ENCODE results near the gene CCDC122.
"Not testable (repeated sequence)": the region's sequence is repeated elsewhere in the genome, so short reads cannot be mapped to it uniquely, and the experiment has no call there.

Gene CCDC122

GRCh38 chr13:43850873-43851272 is 28.7 kb downstream of the CCDC122 start:
- no peak for DNase-seq (ENCODE audit: insufficient read length, low spot score)
- FAIRE-seq = no peak
- no peak for TF ChIP-seq POLR2A (IDR thresholded peaks at IDR 0.05; ENCODE audit: low read depth, low read length)
- TF ChIP-seq SPI1 (IDR thresholded peaks at IDR 0.05; ENCODE audit: low read depth, low read length) = no peak
- TF ChIP-seq POU2F2 (IDR thresholded peaks at IDR 0.05; ENCODE audit: low read depth, low read length) = no peak
- TF ChIP-seq POLR2AphosphoS5 (IDR thresholded peaks at IDR 0.05; ENCODE audit: low read depth, low read length) = no peak
- no peak for TF ChIP-seq PAX5 (IDR thresholded peaks at IDR 0.05; ENCODE audit: insufficient read depth, low read length, severe bottlenecking)
- no peak for TF ChIP-seq TAF1 (IDR thresholded peaks at IDR 0.05; ENCODE audit: low read depth, low read length)

GRCh38 chr13:43848001-43848649 is 31.4 kb downstream of the CCDC122 start:
- TF ChIP-seq POU2F2 (IDR thresholded peaks at IDR 0.05; ENCODE audit: low read depth, low read length) = no peak
- no peak for TF ChIP-seq TAF1 (IDR thresholded peaks at IDR 0.05; ENCODE audit: low read depth, low read length)
- TF ChIP-seq POLR2A (IDR thresholded peaks at IDR 0.05; ENCODE audit: low read depth, low read length) = no peak
- no peak for TF ChIP-seq SPI1 (IDR thresholded peaks at IDR 0.05; ENCODE audit: low read depth, low read length)
- no peak for DNase-seq (ENCODE audit: insufficient read length, low spot score)
- FAIRE-seq = no peak

GRCh38 chr13:43846496-43847158 is 32.9 kb downstream of the CCDC122 start:
- no peak for FAIRE-seq
- no peak for DNase-seq (ENCODE audit: insufficient read length, low spot score)

GRCh38 chr13:43838909-43839308 is 40.6 kb downstream of the CCDC122 start:
- FAIRE-seq (no peak), DNase-seq (ENCODE audit: insufficient read length, low spot score) (no peak)
- TF ChIP-seq TAF1 (IDR thresholded peaks at IDR 0.05; ENCODE audit: low read depth, low read length) = no peak
- no peak for TF ChIP-seq POLR2A (IDR thresholded peaks at IDR 0.05; ENCODE audit: low read depth, low read length)
- no peak for TF ChIP-seq PAX5 (IDR thresholded peaks at IDR 0.05; ENCODE audit: insufficient read depth, low read length, severe bottlenecking)
- TF ChIP-seq POU2F2 (IDR thresholded peaks at IDR 0.05; ENCODE audit: low read depth, low read length) = no peak
- no peak for TF ChIP-seq SPI1 (IDR thresholded peaks at IDR 0.05; ENCODE audit: low read depth, low read length)
- TF ChIP-seq POLR2AphosphoS5 (IDR thresholded peaks at IDR 0.05; ENCODE audit: low read depth, low read length) = no peak

More at GRCh38 chr13:43846496-43847158, 32.9 kb downstream of the CCDC122 start:
- TF ChIP-seq POU2F2 (IDR thresholded peaks at IDR 0.05; ENCODE audit: low read depth, low read length) = no peak
- no peak for TF ChIP-seq POLR2A (IDR thresholded peaks at IDR 0.05; ENCODE audit: low read depth, low read length)
- TF ChIP-seq TAF1 (IDR thresholded peaks at IDR 0.05; ENCODE audit: low read depth, low read length) = no peak
- no peak for TF ChIP-seq PAX5 (IDR thresholded peaks at IDR 0.05; ENCODE audit: insufficient read depth, low read length, severe bottlenecking)
- TF ChIP-seq POLR2AphosphoS5 (IDR thresholded peaks at IDR 0.05; ENCODE audit: low read depth, low read length) = no peak
- TF ChIP-seq SPI1 (IDR thresholded peaks at IDR 0.05; ENCODE audit: low read depth, low read length) = no peak

- TF ChIP-seq POU2F2 (IDR thresholded peaks at IDR 0.05; ENCODE audit: low read depth, low read length) = no peak
- no peak for TF ChIP-seq SPI1 (IDR thresholded peaks at IDR 0.05; ENCODE audit: low read depth, low read length)
- no peak for TF ChIP-seq POLR2AphosphoS5 (IDR thresholded peaks at IDR 0.05; ENCODE audit: low read depth, low read length)
- no peak for TF ChIP-seq PAX5 (IDR thresholded peaks at IDR 0.05; ENCODE audit: insufficient read depth, low read length, severe bottlenecking)
- no peak for TF ChIP-seq POLR2A (IDR thresholded peaks at IDR 0.05; ENCODE audit: low read depth, low read length)
- TF ChIP-seq TAF1 (IDR thresholded peaks at IDR 0.05; ENCODE audit: low read depth, low read length) = no peak
- no peak for DNase-seq (ENCODE audit: insufficient read length, low spot score)
- no peak for FAIRE-seq
Observed at GRCh38 chr13:43835701-43836100, 43.8 kb downstream of the CCDC122 start.

- FAIRE-seq (no peak), DNase-seq (ENCODE audit: insufficient read length, low spot score) (no peak)
- TF ChIP-seq SPI1 (IDR thresholded peaks at IDR 0.05; ENCODE audit: low read depth, low read length) (no peak), POLR2A (IDR thresholded peaks at IDR 0.05; ENCODE audit: low read depth, low read length) (no peak), PAX5 (IDR thresholded peaks at IDR 0.05; ENCODE audit: insufficient read depth, low read length, severe bottlenecking) (no peak), POU2F2 (IDR thresholded peaks at IDR 0.05; ENCODE audit: low read depth, low read length) (no peak), TAF1 (IDR thresholded peaks at IDR 0.05; ENCODE audit: low read depth, low read length) (no peak), POLR2AphosphoS5 (IDR thresholded peaks at IDR 0.05; ENCODE audit: low read depth, low read length) (no peak)
Observed at GRCh38 chr13:43831088-43831487, 48.5 kb downstream of the CCDC122 start.

- no peak for TF ChIP-seq POLR2AphosphoS5 (IDR thresholded peaks at IDR 0.05; ENCODE audit: low read depth, low read length)
- TF ChIP-seq PAX5 (IDR thresholded peaks at IDR 0.05; ENCODE audit: insufficient read depth, low read length, severe bottlenecking) = no peak
- TF ChIP-seq TAF1 (IDR thresholded peaks at IDR 0.05; ENCODE audit: low read depth, low read length) = no peak
- no peak for TF ChIP-seq SPI1 (IDR thresholded peaks at IDR 0.05; ENCODE audit: low read depth, low read length)
- no peak for TF ChIP-seq POLR2A (IDR thresholded peaks at IDR 0.05; ENCODE audit: low read depth, low read length)
- no peak for TF ChIP-seq POU2F2 (IDR thresholded peaks at IDR 0.05; ENCODE audit: low read depth, low read length)
- DNase-seq (ENCODE audit: insufficient read length, low spot score) = no peak
- FAIRE-seq = no peak
Observed at GRCh38 chr13:43830497-43830881, 49.1 kb downstream of the CCDC122 start.

GRCh38 chr13:43824656-43825055 is 54.9 kb downstream of the CCDC122 start:
- not testable (repeated sequence) for DNase-seq (ENCODE audit: insufficient read length, low spot score); FAIRE-seq

GRCh38 chr13:43822969-43823368 is 56.6 kb downstream of the CCDC122 start:
- TF ChIP-seq TAF1 (IDR thresholded peaks at IDR 0.05; ENCODE audit: low read depth, low read length) (no peak), SPI1 (IDR thresholded peaks at IDR 0.05; ENCODE audit: low read depth, low read length) (no peak), POLR2A (IDR thresholded peaks at IDR 0.05; ENCODE audit: low read depth, low read length) (no peak), POLR2AphosphoS5 (IDR thresholded peaks at IDR 0.05; ENCODE audit: low read depth, low read length) (no peak), POU2F2 (IDR thresholded peaks at IDR 0.05; ENCODE audit: low read depth, low read length) (no peak), PAX5 (IDR thresholded peaks at IDR 0.05; ENCODE audit: insufficient read depth, low read length, severe bottlenecking) (no peak)
- no peak for DNase-seq (ENCODE audit: insufficient read length, low spot score)
- FAIRE-seq = no peak

Data from GM12891 (cell line).